ENCODE results near the gene KIZ. TPM values are rescaled to one million over a fixed set of nuclear protein-coding genes. Genes with fewer than 3 reads are reported as not detected.

KIZ gene
- total RNA-seq, 1 experiment from 2014 or later, result 17.6 TPM

DNA sequence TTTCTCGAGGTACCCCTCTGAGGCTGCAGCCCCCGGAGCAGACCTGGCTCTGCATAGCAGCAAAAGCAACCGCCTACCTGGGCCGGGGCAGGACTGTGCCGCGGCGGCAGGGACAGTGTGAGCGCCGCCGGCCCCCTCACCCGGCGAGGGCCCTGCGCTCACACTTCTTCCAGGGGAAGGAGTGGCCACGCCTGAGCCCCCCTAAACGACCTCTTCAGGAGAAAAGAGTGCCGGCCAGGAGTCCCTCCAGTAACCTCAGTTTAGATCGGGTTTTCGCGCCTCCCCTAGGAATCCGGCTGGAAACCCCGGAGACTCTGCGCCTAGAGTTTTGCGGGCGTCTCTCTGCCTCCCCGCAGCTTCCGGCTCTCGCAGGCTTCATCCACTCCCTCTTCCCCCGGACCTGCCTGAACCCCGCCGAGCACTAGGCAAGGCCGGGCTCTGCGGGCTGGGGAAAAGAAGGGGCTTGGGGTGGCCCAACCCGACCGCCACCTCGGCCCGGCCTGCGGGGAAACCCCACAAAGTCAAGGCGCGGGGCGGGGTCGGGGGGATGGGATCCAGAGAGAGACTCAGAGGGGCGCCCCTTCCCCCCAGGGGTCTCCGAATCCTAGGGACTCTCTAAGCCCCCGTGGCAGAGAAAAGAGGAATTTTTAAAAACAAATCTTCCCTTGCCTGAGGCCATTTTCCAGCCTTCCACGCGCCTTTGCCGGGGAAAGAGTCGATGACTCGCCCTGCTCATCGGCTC lies 20.3 kb upstream of the KIZ start (continued):
- TF ChIP-seq, protein P1, sequence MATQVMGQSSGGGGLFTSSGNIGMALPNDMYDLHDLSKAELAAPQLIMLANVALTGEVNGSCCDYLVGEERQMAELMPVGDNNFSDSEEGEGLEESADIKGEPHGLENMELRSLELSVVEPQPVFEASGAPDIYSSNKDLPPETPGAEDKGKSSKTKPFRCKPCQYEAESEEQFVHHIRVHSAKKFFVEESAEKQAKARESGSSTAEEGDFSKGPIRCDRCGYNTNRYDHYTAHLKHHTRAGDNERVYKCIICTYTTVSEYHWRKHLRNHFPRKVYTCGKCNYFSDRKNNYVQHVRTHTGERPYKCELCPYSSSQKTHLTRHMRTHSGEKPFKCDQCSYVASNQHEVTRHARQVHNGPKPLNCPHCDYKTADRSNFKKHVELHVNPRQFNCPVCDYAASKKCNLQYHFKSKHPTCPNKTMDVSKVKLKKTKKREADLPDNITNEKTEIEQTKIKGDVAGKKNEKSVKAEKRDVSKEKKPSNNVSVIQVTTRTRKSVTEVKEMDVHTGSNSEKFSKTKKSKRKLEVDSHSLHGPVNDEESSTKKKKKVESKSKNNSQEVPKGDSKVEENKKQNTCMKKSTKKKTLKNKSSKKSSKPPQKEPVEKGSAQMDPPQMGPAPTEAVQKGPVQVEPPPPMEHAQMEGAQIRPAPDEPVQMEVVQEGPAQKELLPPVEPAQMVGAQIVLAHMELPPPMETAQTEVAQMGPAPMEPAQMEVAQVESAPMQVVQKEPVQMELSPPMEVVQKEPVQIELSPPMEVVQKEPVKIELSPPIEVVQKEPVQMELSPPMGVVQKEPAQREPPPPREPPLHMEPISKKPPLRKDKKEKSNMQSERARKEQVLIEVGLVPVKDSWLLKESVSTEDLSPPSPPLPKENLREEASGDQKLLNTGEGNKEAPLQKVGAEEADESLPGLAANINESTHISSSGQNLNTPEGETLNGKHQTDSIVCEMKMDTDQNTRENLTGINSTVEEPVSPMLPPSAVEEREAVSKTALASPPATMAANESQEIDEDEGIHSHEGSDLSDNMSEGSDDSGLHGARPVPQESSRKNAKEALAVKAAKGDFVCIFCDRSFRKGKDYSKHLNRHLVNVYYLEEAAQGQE (IDR thresholded peaks at IDR 0.05; ENCODE audit: low read depth), result no peak
- TF ChIP-seq ZNF274 (IDR thresholded peaks at IDR 0.05; ENCODE audit: low read depth, low read length) (no peak), SIN3A (IDR thresholded peaks at IDR 0.05; ENCODE audit: low read depth) (no peak)

DNA sequence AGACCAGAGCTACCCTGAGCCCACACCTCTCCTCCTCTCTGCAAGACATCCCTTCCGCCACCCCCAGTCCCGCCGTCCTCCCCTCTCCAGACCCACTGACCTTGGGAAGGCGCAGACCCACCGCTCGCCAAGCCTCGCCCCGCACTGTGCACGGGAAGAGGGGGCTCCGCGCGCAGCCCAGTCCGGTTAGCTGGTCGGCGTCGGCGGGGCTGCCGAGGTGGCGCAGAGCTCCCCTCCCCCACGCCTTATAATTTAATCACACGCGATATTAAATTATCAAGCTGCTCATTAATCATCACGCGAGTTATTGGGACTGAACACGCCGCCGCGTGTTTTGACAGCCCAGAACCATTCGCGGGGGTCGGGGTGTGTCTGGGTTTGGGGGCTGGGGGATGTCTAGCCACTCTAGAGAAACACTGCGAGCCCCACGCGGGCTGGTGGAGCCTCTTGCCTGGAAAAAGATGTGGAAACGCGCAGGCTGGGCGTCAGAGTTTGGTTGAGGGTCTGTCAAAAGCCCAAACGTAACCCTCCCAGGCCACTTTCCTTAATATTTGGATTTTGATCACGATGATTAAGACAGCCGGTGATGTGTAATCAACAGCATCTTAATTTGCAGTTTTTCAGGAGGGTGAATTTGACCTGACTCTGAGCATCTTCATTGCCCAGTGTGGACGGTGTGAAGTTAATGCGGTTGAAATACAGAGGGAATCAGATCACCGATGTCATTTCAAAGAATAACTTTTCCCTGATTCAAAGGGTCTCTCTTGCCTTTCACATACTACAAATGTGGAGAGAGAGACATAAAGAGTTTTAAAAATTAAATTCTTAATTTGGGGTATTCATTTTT lies 19.5 kb upstream of the KIZ start, which contains the start of gene LINC00237:
Gene LINC00237 (minus strand): TSS at position 188 of the 847 bp plus-strand sequence.
- no peak within 1 kb of the TSS for H3K4me2 ChIP-seq (ENCODE audit: low read length)
- H3K27me3 ChIP-seq (ENCODE audit: insufficient read depth, low read length), result no peaks in the 10 kb centered on the region
- TF ChIP-seq POLR2AphosphoS5 (IDR thresholded peaks at IDR 0.05; ENCODE audit: low read depth, low read length), result no peak
- TF ChIP-seq ELF1 (IDR thresholded peaks at IDR 0.05; ENCODE audit: borderline replicate concordance, low read depth), result no peak
- TF ChIP-seq, protein P2, sequence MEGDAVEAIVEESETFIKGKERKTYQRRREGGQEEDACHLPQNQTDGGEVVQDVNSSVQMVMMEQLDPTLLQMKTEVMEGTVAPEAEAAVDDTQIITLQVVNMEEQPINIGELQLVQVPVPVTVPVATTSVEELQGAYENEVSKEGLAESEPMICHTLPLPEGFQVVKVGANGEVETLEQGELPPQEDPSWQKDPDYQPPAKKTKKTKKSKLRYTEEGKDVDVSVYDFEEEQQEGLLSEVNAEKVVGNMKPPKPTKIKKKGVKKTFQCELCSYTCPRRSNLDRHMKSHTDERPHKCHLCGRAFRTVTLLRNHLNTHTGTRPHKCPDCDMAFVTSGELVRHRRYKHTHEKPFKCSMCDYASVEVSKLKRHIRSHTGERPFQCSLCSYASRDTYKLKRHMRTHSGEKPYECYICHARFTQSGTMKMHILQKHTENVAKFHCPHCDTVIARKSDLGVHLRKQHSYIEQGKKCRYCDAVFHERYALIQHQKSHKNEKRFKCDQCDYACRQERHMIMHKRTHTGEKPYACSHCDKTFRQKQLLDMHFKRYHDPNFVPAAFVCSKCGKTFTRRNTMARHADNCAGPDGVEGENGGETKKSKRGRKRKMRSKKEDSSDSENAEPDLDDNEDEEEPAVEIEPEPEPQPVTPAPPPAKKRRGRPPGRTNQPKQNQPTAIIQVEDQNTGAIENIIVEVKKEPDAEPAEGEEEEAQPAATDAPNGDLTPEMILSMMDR (IDR thresholded peaks at IDR 0.05 in 2 of 3, conservative IDR thresholded peaks at IDR 0.05 in 1 of 3; ENCODE audit: borderline replicate concordance in 1 of 3, insufficient read depth in 1 of 3, low read depth in 2 of 3, low read length in 2 of 3), result no peak
- TF ChIP-seq, protein P1 (IDR thresholded peaks at IDR 0.05; ENCODE audit: low read depth), result no peak
- TF ChIP-seq FOSL1 (IDR thresholded peaks at IDR 0.05; ENCODE audit: low read depth), result no peak
- no peak for TF ChIP-seq POLR2A (IDR thresholded peaks at IDR 0.05; ENCODE audit: borderline replicate concordance, extremely low read depth, insufficient read depth, insufficient read length)
- TF ChIP-seq YY1 (IDR thresholded peaks at IDR 0.05; ENCODE audit: extremely low read depth, insufficient replicate concordance, low read depth, low read length), result no peak
- TF ChIP-seq, protein P3, sequence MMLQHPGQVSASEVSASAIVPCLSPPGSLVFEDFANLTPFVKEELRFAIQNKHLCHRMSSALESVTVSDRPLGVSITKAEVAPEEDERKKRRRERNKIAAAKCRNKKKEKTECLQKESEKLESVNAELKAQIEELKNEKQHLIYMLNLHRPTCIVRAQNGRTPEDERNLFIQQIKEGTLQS (IDR thresholded peaks at IDR 0.05), result no peak
- TF ChIP-seq EGR1 (IDR thresholded peaks at IDR 0.05; ENCODE audit: low read depth), result no peak
- TF ChIP-seq TCF7L2 (IDR thresholded peaks at IDR 0.05; ENCODE audit: borderline replicate concordance, extremely low read depth, insufficient read depth, insufficient read length), result no peak
- TF ChIP-seq SIN3A (IDR thresholded peaks at IDR 0.05; ENCODE audit: low read depth), result no peak

More for the DNA sequence above, 19.5 kb upstream of the KIZ start, which contains the start of gene LINC00237:
- Histone ChIP-seq H3K4me1 (ENCODE audit: control insufficient read depth in 1 of 2, insufficient read depth in 2 of 2, low read length in 2 of 2) (no peaks in the 10 kb centered on the region; a peak in 1 of 4 replicates), H3K9ac (ENCODE audit: low read length) (no peak within 1 kb of the TSS), H3K4me3 (replicated peaks in 1 of 2; ENCODE audit: low read depth in 1 of 2, low read length in 2 of 2) (no peak within 1 kb of the TSS), H3K79me2 (ENCODE audit: insufficient read depth, low read length) (no peaks in the 10 kb centered on the region), H3K9me3 (ENCODE audit: control insufficient read depth in 1 of 2, insufficient read depth in 1 of 2, low read depth in 1 of 2, low read length in 2 of 2) (no peaks in the 10 kb centered on the region), H4K20me1 (ENCODE audit: insufficient read depth) (no peaks in the 10 kb centered on the region), H3K9me2 (ENCODE audit: insufficient read depth) (no peaks in the 10 kb centered on the region), H3K27ac (ENCODE audit: low read depth, low read length) (no peak within 1 kb of the TSS), H2AFZ (ENCODE audit: low read depth, low read length, poor library complexity, severe bottlenecking) (no peak within 1 kb of the TSS), H3K36me3 (ENCODE audit: control insufficient read depth in 1 of 2, insufficient read depth in 2 of 2, low read length in 2 of 2) (no peaks in the 10 kb centered on the region)
- ChIA-PET POLR2A (no interaction called here), RAD21 (ENCODE audit: low non-redundant PET in 1 of 2, low total read pairs in 2 of 2, uncharacterized antibody in 2 of 2, unreplicated experiment in 2 of 2) (no interaction called here), CTCF (no interaction called here)
- intact Hi-C loops (cut with micrococcal nuclease), result no loop called here
- DNase-seq (ENCODE audit: low read depth, low spot score) (no peak), ATAC-seq (no peak)
- BruUV-seq (replicated peaks), result no TSS peak
